Measurements from ENCODE around the gene LYPLAL1.
"Not testable (repeated sequence)": the region's sequence is repeated elsewhere in the genome, so short reads cannot be mapped to it uniquely, and the experiment has no call there.

Gene LYPLAL1

DNA sequence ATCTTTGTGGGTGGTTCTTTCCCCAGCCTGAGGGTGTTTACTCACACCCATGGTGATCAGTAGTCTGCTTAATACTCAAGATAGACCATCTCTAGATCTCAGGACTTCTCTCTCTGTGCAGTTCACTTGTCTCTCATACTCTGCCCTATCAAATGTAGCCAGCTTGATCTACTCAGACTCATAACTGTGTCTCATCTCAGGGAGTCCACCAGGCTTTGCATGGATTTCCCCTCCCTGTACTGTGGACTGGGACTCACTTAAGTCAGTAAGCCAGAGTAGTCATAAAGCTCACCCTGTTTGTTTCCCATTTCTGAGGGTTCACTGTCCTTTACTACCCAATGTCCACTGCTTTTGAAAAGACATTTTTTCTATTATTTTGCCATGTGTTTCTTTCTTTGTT, 41.8 kb downstream of the LYPLAL1 start:
- DNase-seq (ENCODE audit: low read depth, low spot score), result no peak

DNA sequence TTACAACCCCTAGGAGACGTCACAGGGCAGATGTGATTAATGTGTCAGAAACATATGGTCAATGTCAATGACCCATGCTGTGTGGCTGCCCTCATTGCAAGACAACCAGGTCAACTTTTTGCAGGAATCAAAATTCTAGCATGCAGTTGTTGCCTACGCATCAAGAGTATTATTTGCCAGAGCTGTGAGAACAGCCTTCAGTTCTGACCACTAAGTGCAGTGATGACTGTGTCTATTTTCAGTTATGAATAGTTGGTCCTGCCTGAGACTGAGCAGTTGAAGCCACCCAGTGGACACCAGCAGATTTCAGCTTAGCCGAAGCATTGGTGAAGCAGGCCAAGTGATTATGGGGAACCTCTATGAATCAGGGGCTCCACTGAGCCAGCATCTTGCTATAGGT, 47.3 kb downstream of the LYPLAL1 start:
- no peak for DNase-seq (ENCODE audit: low read depth, low spot score)

DNA sequence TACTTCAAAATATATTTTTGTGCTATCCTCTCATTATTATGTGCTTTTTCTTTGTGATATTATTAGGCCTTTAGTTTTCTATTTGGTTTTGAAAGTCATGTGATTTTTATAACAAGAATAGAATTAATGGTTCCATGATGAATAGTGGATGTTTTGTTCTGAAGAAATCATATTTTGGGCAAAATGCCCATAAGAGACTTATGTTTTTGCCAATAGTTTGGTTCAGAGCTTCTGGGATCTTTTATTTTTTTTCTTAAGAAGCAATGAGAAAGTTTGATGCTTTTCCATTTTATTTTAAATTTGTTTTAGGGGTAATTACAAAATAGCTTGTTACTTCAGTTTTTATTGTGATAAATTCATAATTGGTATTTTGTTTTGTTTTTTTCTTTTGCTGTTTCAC, 49.8 kb downstream of the LYPLAL1 start:
- DNase-seq (ENCODE audit: low read depth, low spot score), result no peak

DNA sequence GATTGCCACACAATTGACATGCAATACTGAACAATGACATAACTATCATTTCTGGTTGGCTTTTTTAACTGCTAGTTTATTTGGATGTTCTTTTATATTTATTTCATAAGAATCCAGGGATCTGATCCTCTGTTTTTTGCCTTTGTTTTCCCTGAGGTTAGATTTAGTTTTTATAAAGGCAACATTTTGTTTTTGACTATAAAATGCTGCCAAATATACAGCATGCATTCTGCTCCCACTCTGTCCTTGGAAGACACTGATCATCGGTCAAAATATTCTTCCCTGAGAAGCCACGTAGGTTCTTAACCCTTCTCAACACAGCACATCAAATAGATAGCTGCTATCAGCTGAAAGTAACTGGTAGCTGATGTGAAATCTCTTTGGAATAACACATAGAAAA, 52.5 kb downstream of the LYPLAL1 start:
- DNase-seq (ENCODE audit: low read depth, low spot score), result no peak

DNA sequence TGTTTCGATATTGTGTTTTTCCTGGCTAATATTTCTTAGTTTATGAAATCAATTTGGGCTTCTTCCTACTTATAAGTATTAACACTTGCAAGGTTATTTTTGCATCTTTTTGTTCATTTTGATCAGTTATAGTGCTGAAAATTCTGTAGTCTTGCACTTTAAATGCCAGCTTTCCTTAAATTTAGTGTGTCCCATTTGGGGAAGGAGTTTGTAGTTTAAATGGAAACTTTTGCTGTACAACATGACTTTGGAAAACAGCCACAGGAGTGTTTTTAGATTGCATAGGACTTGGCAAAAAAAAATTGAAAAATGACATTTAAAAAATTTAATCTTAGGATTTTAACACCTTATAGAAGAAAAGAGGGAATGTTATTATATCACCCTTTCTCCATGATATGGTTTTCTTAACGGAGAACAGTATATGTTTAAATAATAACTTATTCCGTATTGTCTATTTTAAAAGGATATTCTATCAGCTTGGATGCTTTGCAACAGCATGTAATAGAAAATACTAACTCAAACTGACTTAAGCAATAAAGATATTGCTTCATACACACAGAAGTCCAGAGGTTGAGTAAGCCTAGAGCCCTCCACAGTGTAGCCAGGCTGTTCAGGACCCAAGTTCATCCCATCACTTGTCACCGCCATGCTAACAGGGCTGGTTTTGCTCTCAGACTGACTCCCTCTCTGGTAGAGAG, 53.8 kb downstream of the LYPLAL1 start:
- DNase-seq (ENCODE audit: low read depth, low spot score), result no peak

DNA sequence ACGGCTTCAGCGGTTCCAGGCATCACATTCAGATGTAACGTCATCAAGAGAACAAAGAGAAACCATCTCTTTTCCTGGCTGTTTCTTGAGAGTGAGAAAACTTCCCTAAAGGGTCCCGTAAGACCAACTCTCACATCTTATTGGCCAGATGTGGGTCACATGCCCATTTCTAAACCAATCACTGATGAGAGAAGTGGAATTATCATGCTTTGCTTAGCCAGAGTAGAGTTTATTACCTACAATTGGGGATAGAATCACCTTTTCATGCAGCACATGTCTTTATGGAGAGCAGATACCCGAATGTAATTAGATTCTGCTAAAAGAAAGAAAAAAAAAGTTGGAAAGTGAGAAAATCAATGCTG, 54.4 kb downstream of the LYPLAL1 start:
- no peak for DNase-seq (ENCODE audit: low read depth, low spot score)

DNA sequence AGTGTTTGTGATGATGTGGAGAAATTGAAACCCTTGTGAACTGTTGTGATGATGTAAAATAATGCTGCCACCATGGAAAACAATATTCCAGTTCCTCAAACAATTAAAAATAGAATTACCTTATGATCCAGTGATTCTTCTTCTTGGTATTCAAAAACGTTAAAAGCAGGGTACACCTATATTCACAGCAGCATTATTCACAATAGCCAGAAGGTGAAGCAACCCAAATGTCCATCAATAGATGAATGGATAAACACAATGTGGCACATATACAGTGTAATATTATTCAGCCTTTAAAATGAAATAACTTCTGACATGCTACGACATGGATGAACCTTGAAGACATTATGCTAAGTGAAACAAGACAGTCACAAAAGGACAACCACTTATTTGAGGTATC, 59.2 kb downstream of the LYPLAL1 start:
- no peak for DNase-seq (ENCODE audit: low read depth, low spot score)

DNA sequence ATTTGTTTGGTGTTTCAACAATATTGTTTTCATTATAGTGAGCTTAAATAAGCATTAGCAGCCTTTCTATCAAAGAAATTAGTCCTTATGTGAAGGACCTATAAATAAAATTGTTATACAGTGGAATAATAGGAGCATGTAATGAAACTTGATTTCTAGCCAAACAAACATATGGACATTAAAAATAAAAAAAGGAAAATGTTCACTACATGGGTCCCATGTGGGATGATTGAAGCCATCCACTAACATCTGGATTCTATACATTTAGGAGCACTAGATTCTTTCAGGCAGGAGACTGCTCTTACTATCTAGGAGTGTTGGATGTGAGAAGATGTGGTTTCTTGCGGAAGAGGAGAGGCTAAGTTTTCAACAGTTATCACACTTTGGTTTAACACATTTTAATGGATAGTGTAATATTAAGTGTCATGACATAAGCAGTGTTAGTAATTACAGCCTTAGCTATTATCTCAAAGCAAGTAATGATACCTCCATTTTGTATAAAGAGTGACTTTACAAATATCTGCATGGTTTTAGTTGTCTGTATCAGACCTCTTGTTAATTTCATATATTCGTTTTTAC, 62.3 kb downstream of the LYPLAL1 start:
- DNase-seq (ENCODE audit: low read depth, low spot score), result no peak

DNA sequence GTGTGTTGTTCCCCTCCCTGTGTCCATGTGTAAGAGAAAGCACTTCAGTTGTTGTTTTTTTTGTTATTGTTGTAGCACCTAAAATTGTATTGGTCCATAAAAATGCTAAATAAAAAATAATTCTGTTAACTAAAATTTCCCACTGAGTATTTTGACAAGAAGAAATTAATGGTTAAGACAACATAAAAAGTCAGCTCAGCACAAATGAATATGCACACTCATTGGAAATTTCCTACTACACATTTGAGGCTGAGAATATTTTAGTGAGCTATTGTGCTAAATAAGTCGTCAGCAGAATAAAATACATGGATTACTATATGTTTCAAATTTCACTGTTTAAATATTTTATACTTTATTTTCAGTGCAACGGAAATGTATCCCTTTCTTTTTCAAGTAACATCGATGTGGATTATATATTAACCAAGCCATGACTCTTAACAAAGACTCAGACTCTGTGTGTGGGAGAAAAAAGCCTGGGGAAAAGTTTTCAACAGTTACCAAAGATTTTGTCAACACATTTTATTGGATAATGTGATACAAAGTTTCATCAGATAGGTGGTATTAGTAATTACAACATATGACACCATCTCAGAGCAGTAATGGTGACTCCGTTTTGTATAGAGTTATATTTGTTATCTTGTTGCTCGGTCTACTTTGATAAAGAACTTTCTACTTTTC, 63.4 kb downstream of the LYPLAL1 start:
- DNase-seq (ENCODE audit: low read depth, low spot score), result no peak

DNA sequence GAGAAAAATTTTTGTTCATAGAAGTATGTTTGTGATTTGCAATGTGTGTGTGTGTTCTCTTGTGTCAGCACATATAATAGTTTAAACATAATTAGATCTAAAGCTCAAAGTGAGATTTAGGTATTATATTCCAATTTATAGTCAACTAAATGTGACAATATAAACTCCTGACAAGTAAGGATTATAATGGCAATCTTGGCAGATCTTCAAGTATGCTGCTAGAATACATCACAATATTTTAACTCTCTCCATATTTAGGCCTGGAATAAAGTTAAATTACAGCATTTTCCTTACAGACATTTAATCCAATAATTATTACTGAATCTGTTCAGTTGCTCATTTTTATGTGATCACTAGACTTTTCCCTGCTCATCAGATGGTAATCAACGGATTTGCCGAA, 65.8 kb downstream of the LYPLAL1 start:
- DNase-seq (ENCODE audit: low read depth, low spot score), result no peak

DNA sequence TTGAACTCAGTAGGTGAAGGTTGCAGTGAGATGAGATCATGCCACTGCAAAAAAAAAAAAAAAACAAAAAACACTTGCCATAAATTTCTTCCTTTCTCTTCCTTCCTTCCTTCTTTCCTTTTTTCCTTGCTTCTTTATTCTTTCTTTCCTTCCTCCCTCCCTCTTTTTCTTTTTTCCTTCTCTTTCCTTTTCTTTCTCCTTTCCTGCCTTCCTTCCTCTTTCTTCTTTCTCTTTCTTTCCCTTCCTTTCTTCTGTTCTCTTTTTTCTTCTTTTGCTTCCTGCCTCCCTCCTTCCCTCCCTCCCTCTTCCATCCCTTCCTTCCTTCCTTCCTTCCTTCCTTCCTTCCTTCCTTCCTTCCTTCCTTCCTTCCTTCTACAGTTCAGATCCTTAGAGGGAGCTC, 71.2 kb downstream of the LYPLAL1 start:
- DNase-seq (ENCODE audit: low read depth, low spot score), result no peak

DNA sequence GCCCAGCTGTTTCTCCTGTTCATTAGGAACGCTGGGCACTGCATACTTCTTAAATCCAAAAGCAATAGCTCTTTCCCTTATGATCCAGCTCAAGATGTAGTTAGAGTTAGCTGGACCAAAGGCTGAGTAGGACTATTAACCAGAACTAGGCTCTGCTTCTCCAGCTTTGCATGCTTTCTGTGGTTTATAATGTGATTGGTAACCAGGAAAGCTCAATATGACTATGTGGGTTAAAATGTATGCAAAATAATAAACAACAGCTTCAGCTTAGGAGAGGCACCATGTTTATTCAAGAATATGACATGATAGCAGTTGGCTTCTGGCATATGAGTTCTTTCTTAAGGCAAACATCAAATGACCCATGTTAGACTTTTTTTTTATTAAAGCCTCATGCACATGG, 73.8 kb downstream of the LYPLAL1 start:
- DNase-seq (ENCODE audit: low read depth, low spot score), result no peak

DNA sequence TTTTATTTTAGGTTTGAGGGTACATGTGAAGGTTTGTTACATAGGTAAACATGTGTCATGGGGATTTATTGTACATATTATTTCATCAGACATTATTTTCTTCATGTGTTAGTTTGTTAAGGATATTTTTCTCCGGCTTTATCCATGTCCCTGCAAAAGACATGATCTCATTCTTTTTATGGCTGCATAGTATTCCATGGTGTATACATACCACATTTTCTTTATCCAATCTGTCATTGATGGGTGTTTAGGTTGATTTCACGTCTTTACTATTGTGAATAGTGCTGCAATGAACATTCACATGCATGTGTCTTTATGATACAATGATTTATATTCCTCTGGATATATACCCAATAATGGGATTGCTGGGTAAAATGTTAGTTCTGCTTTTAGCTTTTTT, 76.8 kb downstream of the LYPLAL1 start:
- not testable (repeated sequence) for DNase-seq (ENCODE audit: low read depth, low spot score)

DNA sequence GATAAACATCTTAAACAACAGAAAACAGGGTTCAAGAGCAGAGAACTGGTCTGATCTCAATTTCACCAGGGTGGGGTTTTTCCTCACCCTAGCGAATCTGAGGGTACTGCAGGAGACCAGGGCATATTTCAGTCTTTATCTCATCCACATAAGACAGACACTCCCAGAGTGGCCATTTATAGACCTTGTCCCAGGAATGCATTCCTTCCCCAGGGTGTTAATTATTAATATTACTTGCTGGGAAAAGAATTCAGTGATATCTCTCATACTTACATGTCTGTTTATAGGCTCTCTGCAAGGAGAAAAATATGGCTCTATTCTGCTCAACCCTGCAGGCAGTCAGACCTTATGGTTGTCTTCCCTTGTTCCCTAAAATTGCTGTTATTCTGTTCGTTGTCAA, 84.1 kb downstream of the LYPLAL1 start:
- no peak for DNase-seq (ENCODE audit: low read depth, low spot score)

DNA sequence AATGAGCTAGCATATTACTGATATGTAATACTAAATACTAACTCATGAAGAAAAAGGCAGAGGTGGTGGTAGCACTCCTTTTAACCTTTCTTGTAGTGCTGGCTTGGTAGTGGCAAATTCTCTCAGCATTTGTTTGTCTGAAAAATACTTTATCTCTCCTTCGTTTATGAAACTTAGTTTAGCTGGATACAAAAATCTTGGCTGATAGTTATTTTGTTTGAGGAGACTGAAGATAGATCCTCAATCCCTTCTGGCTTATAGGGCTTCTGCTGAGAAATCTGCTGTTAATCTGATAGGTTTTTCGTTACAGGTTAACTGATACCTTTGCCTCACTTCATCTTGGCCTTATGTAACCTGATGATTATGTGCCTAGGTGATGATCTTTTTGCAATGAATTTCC, 87.8 kb downstream of the LYPLAL1 start:
- no peak for DNase-seq (ENCODE audit: low read depth, low spot score)

Data from smooth muscle cell of the brain vasculature (primary cell).